Activated CD8-positive, alpha-beta T cell treated with anti-CD3 and anti-CD28 coated beads for 36 hours (primary cell): ENCODE data around the gene HIVEP2. TPM values are rescaled to one million over a fixed set of nuclear protein-coding genes. Genes with fewer than 3 reads are reported as not detected.

Experiments used
- ATAC-seq: fragments of 200-7000 bp; cut with Tn5 transposase; one replicate; pipeline ENCODE4 v1.10.0; 2021; ENCODE audit warnings: mild to moderate bottlenecking, moderate library complexity
- CTCF ChIA-PET: fragments of 350-600 bp; sonication (Branson Sonifier 250); formaldehyde crosslinking; loops from one replicate; lab custom pipeline; 2021; ENCODE audit warnings: antibody characterized with exemption; lab: Charles Lee
- POLR2A ChIA-PET: fragments of 350-600 bp; sonication (Branson Sonifier 250); formaldehyde crosslinking; loops from one replicate; lab custom pipeline; 2021; ENCODE audit warnings: antibody characterized with exemption; lab: Charles Lee
- DNase-seq: peaks from one replicate; pipeline ENCODE4 v3.0.0-alpha.2; 2020
- H3K27ac Mint-ChIP-seq: one replicate; pipeline ENCODE4 v1.8.0; 2021; ENCODE audit warnings: mild to moderate bottlenecking, mixed read lengths
- H3K27me3 Mint-ChIP-seq: one replicate; pipeline ENCODE4 v1.8.0; 2021; ENCODE audit warnings: mixed read lengths
- H3K36me3 Mint-ChIP-seq: one replicate; pipeline ENCODE4 v1.8.0; 2021; ENCODE audit warnings: low read depth, mixed read lengths
- H3K4me1 Mint-ChIP-seq: one replicate; pipeline ENCODE4 v1.8.0; 2021; ENCODE audit warnings: low read depth, mixed read lengths
- H3K4me3 Mint-ChIP-seq: one replicate; pipeline ENCODE4 v1.8.0; 2021; ENCODE audit warnings: mild to moderate bottlenecking, moderate library complexity, mixed read lengths
- H3K9me3 Mint-ChIP-seq: one replicate; pipeline ENCODE4 v1.8.0; 2021; ENCODE audit warnings: mixed read lengths
- CTCF ChIP-seq: fragments of 200-600 bp; IDR thresholded peaks from one replicate; pipeline ENCODE4 v1.8.0; 2022; ENCODE audit warnings: antibody characterized with exemption, mild to moderate bottlenecking
- intact Hi-C: fragments of 100-400 bp; cut with micrococcal nuclease; formaldehyde crosslinking; loops from one replicate; pipeline ENCODE4 v1.10.0; 2022
- total RNA-seq, 2 experiments: library from RNA; stranded (reverse); gene quantifications; one replicate each; pipeline ENCODE4 v1.2.3, GENCODE V29; 2021

HIVEP2 gene
- total RNA-seq, 2 experiments from 2014 or later = 31.8 to 38.1 TPM

- no peak overlapping the region for H3K27ac Mint-ChIP-seq
- peaks cover 1% of the 10 kb centered on the region for H3K27me3 Mint-ChIP-seq
- H3K36me3 Mint-ChIP-seq = peaks cover 6% of the 10 kb centered on the region
- POLR2A ChIA-PET = no interaction called here
- TF ChIP-seq CTCF = no peak
- DNase-seq = no peak
- H3K4me3 Mint-ChIP-seq = no peak overlapping the region
- H3K9me3 Mint-ChIP-seq = peaks cover 11% of the 10 kb centered on the region
- CTCF ChIA-PET = interaction anchor here (0.7 kb wide), 1 partner anchor 11 kb away, joined by 3 read pairs; no protein-coding TSS in a partner anchor
- ATAC-seq = no peak
- intact Hi-C loops = no loop called here
- H3K4me1 Mint-ChIP-seq = peaks cover 5% of the 10 kb centered on the region
Measured at GRCh38 chr6:142713959-142714358, 231.0 kb downstream of the HIVEP2 start.

GRCh38 chr6:142712231-142712630 lies 232.7 kb downstream of the HIVEP2 start:
- H3K4me1 Mint-ChIP-seq = peaks cover 5% of the 10 kb centered on the region
- POLR2A ChIA-PET = no interaction called here
- H3K36me3 Mint-ChIP-seq = no peaks in the 10 kb centered on the region
- TF ChIP-seq CTCF = no peak
- intact Hi-C loops = no loop called here
- no peak overlapping the region for H3K4me3 Mint-ChIP-seq
- H3K27me3 Mint-ChIP-seq = no peaks in the 10 kb centered on the region
- no peak for DNase-seq
- CTCF ChIA-PET = interaction anchor here (1.2 to 1.8 kb wide), 6 partner anchors 12 to 715 kb away, joined by 3 to 7 read pairs (median 4); no protein-coding TSS in a partner anchor
- H3K27ac Mint-ChIP-seq = no peak overlapping the region
- no peaks in the 10 kb centered on the region for H3K9me3 Mint-ChIP-seq
- no peak for ATAC-seq

- intact Hi-C loops = no loop called here
- ChIA-PET POLR2A (no interaction called here), CTCF (no interaction called here)
- TF ChIP-seq CTCF = no peak
- no peak for ATAC-seq
- Mint-ChIP-seq H3K27me3 (no peaks in the 10 kb centered on the region), H3K4me3 (no peak overlapping the region), H3K36me3 (no peaks in the 10 kb centered on the region), H3K4me1 (peaks cover 8% of the 10 kb centered on the region), H3K9me3 (no peaks in the 10 kb centered on the region), H3K27ac (no peak overlapping the region)
- DNase-seq = no peak
Measured at GRCh38 chr6:142708651-142709050, 236.3 kb downstream of the HIVEP2 start.

- no peak overlapping the region for H3K4me3 Mint-ChIP-seq
- peaks cover 8% of the 10 kb centered on the region for H3K4me1 Mint-ChIP-seq
- no peaks in the 10 kb centered on the region for H3K27me3 Mint-ChIP-seq
- no peak for ATAC-seq
- intact Hi-C loops = no loop called here
- H3K27ac Mint-ChIP-seq = no peak overlapping the region
- H3K36me3 Mint-ChIP-seq = no peaks in the 10 kb centered on the region
- TF ChIP-seq CTCF = no peak
- ChIA-PET CTCF (interaction anchor here (0.6 to 1.3 kb wide), 3 partner anchors 9 to 29 kb away, joined by 3 read pairs; no protein-coding TSS in a partner anchor), POLR2A (no interaction called here)
- no peaks in the 10 kb centered on the region for H3K9me3 Mint-ChIP-seq
- DNase-seq = no peak
Measured at GRCh38 chr6:142707255-142707654, 237.7 kb downstream of the HIVEP2 start.

- ATAC-seq (no peak), DNase-seq (no peak)
- TF ChIP-seq CTCF = no peak
- no peaks in the 10 kb centered on the region for H3K36me3 Mint-ChIP-seq
- H3K4me3 Mint-ChIP-seq = no peak overlapping the region
- H3K27ac Mint-ChIP-seq = no peak overlapping the region
- peaks cover 8% of the 10 kb centered on the region for H3K4me1 Mint-ChIP-seq
- H3K27me3 Mint-ChIP-seq = no peaks in the 10 kb centered on the region
- intact Hi-C loops = no loop called here
- ChIA-PET POLR2A (no interaction called here), CTCF (interaction anchor here (1.0 kb wide), 1 partner anchor 14 kb away, joined by 3 read pairs; no protein-coding TSS in a partner anchor)
- no peaks in the 10 kb centered on the region for H3K9me3 Mint-ChIP-seq
Measured at GRCh38 chr6:142706210-142706609, 238.8 kb downstream of the HIVEP2 start.
